Measurements from ENCODE around the gene CUEDC1.
A peak's percentile ranks its signal among the peaks of the same experiment; 100 is the strongest.

CUEDC1 gene

GRCh38 chr17:57938061-57938502 is 17.1 kb downstream of the CUEDC1 start:
- no peak overlapping the region for H3K4me3 ChIP-seq (replicated peaks; ENCODE audit: insufficient read depth, low read length)
- TF ChIP-seq REST (IDR thresholded peaks at IDR 0.05; ENCODE audit: insufficient replicate concordance, low read depth) = no peak
- no peak for TF ChIP-seq POLR2AphosphoS5 (IDR thresholded peaks at IDR 0.05; ENCODE audit: low read depth)
- TF ChIP-seq, protein P1, sequence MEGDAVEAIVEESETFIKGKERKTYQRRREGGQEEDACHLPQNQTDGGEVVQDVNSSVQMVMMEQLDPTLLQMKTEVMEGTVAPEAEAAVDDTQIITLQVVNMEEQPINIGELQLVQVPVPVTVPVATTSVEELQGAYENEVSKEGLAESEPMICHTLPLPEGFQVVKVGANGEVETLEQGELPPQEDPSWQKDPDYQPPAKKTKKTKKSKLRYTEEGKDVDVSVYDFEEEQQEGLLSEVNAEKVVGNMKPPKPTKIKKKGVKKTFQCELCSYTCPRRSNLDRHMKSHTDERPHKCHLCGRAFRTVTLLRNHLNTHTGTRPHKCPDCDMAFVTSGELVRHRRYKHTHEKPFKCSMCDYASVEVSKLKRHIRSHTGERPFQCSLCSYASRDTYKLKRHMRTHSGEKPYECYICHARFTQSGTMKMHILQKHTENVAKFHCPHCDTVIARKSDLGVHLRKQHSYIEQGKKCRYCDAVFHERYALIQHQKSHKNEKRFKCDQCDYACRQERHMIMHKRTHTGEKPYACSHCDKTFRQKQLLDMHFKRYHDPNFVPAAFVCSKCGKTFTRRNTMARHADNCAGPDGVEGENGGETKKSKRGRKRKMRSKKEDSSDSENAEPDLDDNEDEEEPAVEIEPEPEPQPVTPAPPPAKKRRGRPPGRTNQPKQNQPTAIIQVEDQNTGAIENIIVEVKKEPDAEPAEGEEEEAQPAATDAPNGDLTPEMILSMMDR (IDR thresholded peaks at IDR 0.05; ENCODE audit: insufficient read depth, low read length) = no peak
- no peak for TF ChIP-seq GABPA (IDR thresholded peaks at IDR 0.05; ENCODE audit: low read depth)
- TF ChIP-seq SPI1 (IDR thresholded peaks at IDR 0.05; ENCODE audit: borderline replicate concordance, low read depth) = no peak
- H3K27ac ChIP-seq (replicated peaks) = no peak overlapping the region
- DNase-seq (ENCODE audit: low read depth in 1 of 2, low spot score in 1 of 2) = no peak
- H3K27me3 ChIP-seq (ENCODE audit: insufficient read depth, poor library complexity, severe bottlenecking) = no peaks in the 10 kb centered on the region

- no peak for DNase-seq (ENCODE audit: low read depth in 1 of 2, low spot score in 1 of 2)
- H3K4me3 ChIP-seq (replicated peaks; ENCODE audit: insufficient read depth, low read length) = no peak overlapping the region
- no peaks in the 10 kb centered on the region for H3K27me3 ChIP-seq (ENCODE audit: insufficient read depth, poor library complexity, severe bottlenecking)
- no peak overlapping the region for H3K27ac ChIP-seq (replicated peaks)
- no peak for TF ChIP-seq SPI1 (IDR thresholded peaks at IDR 0.05; ENCODE audit: borderline replicate concordance, low read depth)
- no peak for TF ChIP-seq GABPA (IDR thresholded peaks at IDR 0.05; ENCODE audit: low read depth)
- TF ChIP-seq, protein P1 (IDR thresholded peaks at IDR 0.05; ENCODE audit: insufficient read depth, low read length) = no peak
- no peak for TF ChIP-seq POLR2AphosphoS5 (IDR thresholded peaks at IDR 0.05; ENCODE audit: low read depth)
- no peak for TF ChIP-seq REST (IDR thresholded peaks at IDR 0.05; ENCODE audit: insufficient replicate concordance, low read depth)
Observed at GRCh38 chr17:57937492-57937891, 17.7 kb downstream of the CUEDC1 start.

- Histone ChIP-seq H3K4me3 (replicated peaks; ENCODE audit: insufficient read depth, low read length) (no peak overlapping the region), H3K27me3 (ENCODE audit: insufficient read depth, poor library complexity, severe bottlenecking) (no peaks in the 10 kb centered on the region), H3K27ac (replicated peaks) (no peak overlapping the region)
- DNase-seq (ENCODE audit: low read depth in 1 of 2, low spot score in 1 of 2) = peak in 1 of 2 experiments; percentile 29
- TF ChIP-seq SPI1 (IDR thresholded peaks at IDR 0.05; ENCODE audit: borderline replicate concordance, low read depth) = no peak
Observed at GRCh38 chr17:57935833-57936807, 19.1 kb downstream of the CUEDC1 start.

DNA sequence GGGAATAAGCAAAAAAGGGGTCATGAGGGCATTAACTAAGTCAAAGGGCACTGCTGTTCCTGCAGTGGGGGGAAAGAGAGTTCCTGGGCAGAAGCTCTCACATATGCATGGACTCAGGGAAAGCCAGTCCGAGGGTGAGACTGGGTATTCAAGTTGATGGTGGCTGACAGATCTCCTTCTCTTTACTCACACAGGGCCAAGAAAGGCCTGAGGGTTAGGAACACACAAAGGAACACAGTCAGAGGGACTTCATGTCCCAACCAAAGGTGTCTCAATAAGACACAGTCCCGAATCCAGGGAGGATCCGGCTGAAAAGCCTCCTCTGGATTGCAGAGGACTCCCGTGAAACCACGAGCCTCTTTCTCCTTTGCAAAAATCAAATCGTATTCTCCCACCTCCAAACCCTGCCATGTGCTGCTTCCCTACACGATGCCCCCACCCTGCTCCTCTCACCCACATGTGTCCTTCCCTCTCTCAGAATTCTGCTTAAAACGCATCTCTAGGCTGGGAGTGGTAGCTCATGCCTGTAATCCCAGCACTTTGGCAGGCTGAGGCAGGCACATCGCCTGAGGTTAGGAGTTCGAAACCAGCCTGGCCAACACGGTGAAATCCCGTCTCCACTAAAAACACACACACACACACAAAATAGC is 23.6 kb downstream of the CUEDC1 start:
- no peak for DNase-seq (ENCODE audit: low read depth in 1 of 2, low spot score in 1 of 2)
- Histone ChIP-seq H3K4me3 (replicated peaks; ENCODE audit: insufficient read depth, low read length) (no peak overlapping the region), H3K27me3 (ENCODE audit: insufficient read depth, poor library complexity, severe bottlenecking) (no peaks in the 10 kb centered on the region), H3K27ac (replicated peaks) (no peak overlapping the region)
- no peak for TF ChIP-seq POLR2AphosphoS5 (IDR thresholded peaks at IDR 0.05; ENCODE audit: low read depth)
- no peak for TF ChIP-seq GABPA (IDR thresholded peaks at IDR 0.05; ENCODE audit: low read depth)
- no peak for TF ChIP-seq SPI1 (IDR thresholded peaks at IDR 0.05; ENCODE audit: borderline replicate concordance, low read depth)
- TF ChIP-seq REST (IDR thresholded peaks at IDR 0.05; ENCODE audit: insufficient replicate concordance, low read depth) = no peak
- TF ChIP-seq, protein P1 (IDR thresholded peaks at IDR 0.05; ENCODE audit: insufficient read depth, low read length) = no peak

All from HL-60 (cell line).